HG03432 (cell line): ENCODE results near the gene RAPGEF3.

Source experiments
- ATAC-seq: cut with Tn5 transposase; IDR thresholded peaks from one replicate; pipeline ENCODE4 v1.9.1; 2021; ENCODE audit warnings: mild to moderate bottlenecking, moderate library complexity; ENCODE audit not compliant: unreplicated experiment

The RAPGEF3 gene

GRCh38 chr12:47758834-47759690 is at the start of gene RAPGEF3:
Gene RAPGEF3 (minus strand): TSS chr12:47758880. CDS start chr12:47758556, 324 bp downstream.
- peak; percentile 64 for ATAC-seq

GRCh38 chr12:47808050-47808449 is 49.4 kb upstream of the RAPGEF3 start:
- ATAC-seq: peak; percentile 44

GRCh38 chr12:47807338-47807737 is 48.7 kb upstream of the RAPGEF3 start:
- no peak for ATAC-seq

GRCh38 chr12:47805417-47805816 is 46.7 kb upstream of the RAPGEF3 start:
- ATAC-seq: no peak

GRCh38 chr12:47804171-47804570 is 45.5 kb upstream of the RAPGEF3 start:
- ATAC-seq: no peak

- ATAC-seq: no peak
Observed at GRCh38 chr12:47803191-47803875, 44.7 kb upstream of the RAPGEF3 start.

- ATAC-seq: no peak
Observed at GRCh38 chr12:47802312-47802711, 43.6 kb upstream of the RAPGEF3 start.

GRCh38 chr12:47801904-47802246 is 43.2 kb upstream of the RAPGEF3 start:
- ATAC-seq: no peak

GRCh38 chr12:47801170-47801903 is 42.7 kb upstream of the RAPGEF3 start:
- ATAC-seq: no peak

GRCh38 chr12:47800582-47800981 is 41.9 kb upstream of the RAPGEF3 start:
- ATAC-seq: no peak

GRCh38 chr12:47799357-47799955 is 40.8 kb upstream of the RAPGEF3 start:
- no peak for ATAC-seq

GRCh38 chr12:47798382-47798948 is 39.8 kb upstream of the RAPGEF3 start:
- ATAC-seq: no peak

GRCh38 chr12:47797441-47797840 is 38.8 kb upstream of the RAPGEF3 start:
- ATAC-seq: peak; percentile 54

- no peak for ATAC-seq
Observed at GRCh38 chr12:47795814-47796411, 37.2 kb upstream of the RAPGEF3 start.

GRCh38 chr12:47795121-47795813 is 36.6 kb upstream of the RAPGEF3 start:
- ATAC-seq: no peak

- ATAC-seq: no peak
Observed at GRCh38 chr12:47794679-47795078, 36.0 kb upstream of the RAPGEF3 start.

- no peak for ATAC-seq
Observed at GRCh38 chr12:47793015-47793681, 34.5 kb upstream of the RAPGEF3 start.

- ATAC-seq: no peak
Observed at GRCh38 chr12:47791874-47792273, 33.2 kb upstream of the RAPGEF3 start.

GRCh38 chr12:47791351-47791746 is 32.7 kb upstream of the RAPGEF3 start:
- ATAC-seq: no peak
